AG08395 (cell line): Measurements from ENCODE around the gene SORL1-AS1.

Experiments
- DNase-seq: peaks from one replicate; pipeline ENCODE4 v3.0.0; 2012; ENCODE audit warnings: mixed read lengths, low spot score

The SORL1-AS1 gene

DNA sequence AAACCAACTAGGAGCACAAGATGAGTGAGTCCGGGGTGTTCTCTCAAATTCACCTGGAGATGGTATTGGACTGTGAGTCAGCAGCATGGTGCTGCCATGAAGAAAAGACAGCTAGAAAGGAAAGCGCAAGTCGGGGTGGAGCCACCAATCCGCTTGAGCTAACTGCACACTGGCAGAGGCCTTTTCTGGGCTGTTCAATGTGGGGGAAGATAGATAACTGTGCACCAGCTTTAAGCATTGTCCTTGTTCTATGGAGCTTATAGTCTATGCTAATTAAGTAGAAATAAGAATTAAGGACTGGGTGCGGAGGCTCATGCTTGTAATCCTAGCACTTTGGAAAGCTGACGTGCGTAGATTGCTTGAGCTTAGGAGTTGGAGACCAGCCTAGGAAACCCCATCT is 21.9 kb upstream of the SORL1-AS1 start:
- no peak for DNase-seq

- peak; percentile 35 for DNase-seq
Measured at GRCh38 chr11:121473064-121473777, 20.5 kb upstream of the SORL1-AS1 start.

GRCh38 chr11:121472312-121472711 is 19.5 kb upstream of the SORL1-AS1 start:
- no peak for DNase-seq

DNA sequence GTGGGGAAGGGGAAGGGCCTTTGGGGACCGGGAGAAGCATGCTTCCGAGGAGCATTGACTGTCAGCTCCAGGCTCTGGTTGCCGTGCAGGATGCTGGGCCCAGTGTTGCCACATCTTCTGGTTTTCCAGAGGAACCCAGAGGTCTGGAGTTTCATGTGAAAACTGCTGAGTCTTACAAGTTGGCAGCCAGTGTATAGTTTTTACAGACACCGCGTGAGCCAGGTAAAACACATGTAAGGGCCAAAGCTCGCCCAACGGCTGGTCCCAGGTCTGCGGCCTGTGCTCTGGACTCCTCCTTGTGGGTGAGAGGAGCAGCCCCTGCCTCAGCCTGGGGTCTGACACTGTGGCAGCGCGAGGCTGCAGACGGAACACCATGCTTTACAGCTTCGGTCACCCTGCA is 18.4 kb upstream of the SORL1-AS1 start:
- DNase-seq = no peak

GRCh38 chr11:121469910-121470309 is 17.1 kb upstream of the SORL1-AS1 start:
- DNase-seq = no peak

- DNase-seq = no peak
Measured at GRCh38 chr11:121467965-121468364, 15.2 kb upstream of the SORL1-AS1 start.

DNA sequence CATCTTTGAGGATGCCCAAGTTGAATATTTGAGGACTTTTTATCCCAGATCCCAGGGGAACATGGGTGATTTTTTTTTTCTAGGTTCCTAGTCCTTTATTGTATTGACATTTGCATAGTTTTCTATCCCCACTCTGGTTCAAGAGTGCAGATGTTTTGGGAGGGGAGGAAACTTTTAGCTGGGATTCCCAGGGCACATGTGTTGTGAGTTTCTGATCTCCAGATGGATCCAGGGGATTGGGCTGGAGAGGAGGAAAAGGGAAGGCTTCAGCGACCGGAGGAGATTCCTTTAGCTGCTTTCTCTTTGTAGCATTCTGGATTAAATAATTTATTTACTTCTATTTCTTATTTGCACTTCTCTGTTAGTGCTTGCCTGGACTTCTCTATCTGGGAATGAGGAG is 14.7 kb upstream of the SORL1-AS1 start:
- DNase-seq = no peak

- DNase-seq = peak; percentile 97
Measured at GRCh38 chr11:121466063-121466794, 13.5 kb upstream of the SORL1-AS1 start.

DNA sequence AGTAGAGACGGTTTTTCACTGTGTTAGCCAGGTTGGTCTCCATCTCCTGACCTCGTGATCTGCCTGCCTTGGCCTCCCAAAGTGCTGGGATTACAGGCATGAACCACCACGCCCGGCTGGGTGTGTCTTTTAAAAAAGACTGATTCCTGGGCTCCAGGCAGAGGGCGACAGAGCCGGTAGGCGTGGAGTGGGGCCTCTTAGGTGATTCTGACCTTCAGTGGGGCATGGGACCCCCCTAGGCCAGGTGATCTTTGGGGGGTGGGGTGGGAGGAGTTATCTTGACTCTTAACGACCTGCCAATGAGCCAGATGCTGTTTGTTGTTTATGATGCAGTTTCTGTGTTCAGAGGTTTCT is 12.9 kb upstream of the SORL1-AS1 start:
- DNase-seq = no peak

- DNase-seq = peak; percentile 93
Measured at GRCh38 chr11:121464352-121464946, 11.7 kb upstream of the SORL1-AS1 start.

- DNase-seq = no peak
Measured at GRCh38 chr11:121463689-121464335, 11.0 kb upstream of the SORL1-AS1 start.

DNA sequence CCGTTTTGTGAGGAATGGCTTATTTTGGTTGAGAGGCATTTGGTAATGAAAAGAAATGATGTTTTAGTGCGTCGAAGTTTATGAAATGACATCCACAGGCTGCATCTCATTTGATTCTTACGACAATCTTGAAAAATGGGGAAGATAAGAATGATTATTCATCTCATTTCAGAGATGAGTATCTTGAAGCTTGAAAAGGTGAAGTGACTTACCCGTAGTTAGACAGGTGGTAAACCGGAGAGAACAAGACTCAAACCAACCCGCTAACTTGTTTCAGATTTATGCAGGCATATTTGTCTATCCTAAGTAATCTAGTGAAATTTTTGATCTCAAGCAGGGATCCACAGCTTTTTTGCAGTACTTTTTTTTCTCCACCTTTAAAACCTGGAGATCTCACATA is 9.1 kb upstream of the SORL1-AS1 start:
- DNase-seq = no peak

GRCh38 chr11:121460941-121461514 is 8.3 kb upstream of the SORL1-AS1 start:
- DNase-seq = no peak

GRCh38 chr11:121459413-121460017 is 6.7 kb upstream of the SORL1-AS1 start:
- no peak for DNase-seq

GRCh38 chr11:121458551-121458950 is 5.8 kb upstream of the SORL1-AS1 start:
- DNase-seq = no peak

DNA sequence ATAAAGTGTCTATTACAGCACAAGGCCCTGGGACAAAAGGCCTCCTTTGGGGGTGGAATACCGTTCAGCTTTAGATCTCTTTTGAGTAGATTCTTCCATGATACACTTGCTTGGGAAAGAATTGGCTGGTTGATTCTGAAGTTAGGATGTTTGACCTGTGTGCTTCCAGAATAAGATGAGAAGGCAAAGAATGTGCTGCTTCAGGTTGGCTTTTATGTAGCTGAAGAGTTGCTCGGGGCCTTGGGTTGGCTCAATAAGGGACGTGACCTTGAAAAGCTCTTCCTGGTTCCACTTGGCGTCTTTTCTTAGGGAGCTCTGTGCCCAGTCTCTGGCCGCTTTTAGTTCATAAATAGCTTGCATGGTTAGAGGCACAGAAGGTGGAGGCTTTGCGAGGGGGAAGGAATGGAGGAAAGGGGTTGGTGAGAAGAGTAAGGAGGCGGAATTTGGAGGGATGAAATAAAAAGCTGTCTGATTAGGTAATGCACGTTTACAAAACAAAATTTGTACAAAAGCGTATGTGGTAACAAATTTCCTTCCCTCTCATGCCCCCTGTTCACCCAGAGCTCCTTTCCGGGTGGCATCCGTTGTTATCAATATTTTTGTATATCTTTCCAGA is 4.2 kb upstream of the SORL1-AS1 start:
- DNase-seq = no peak

GRCh38 chr11:121456151-121456550 is 3.4 kb upstream of the SORL1-AS1 start:
- no peak for DNase-seq

GRCh38 chr11:121455115-121455514 is 2.3 kb upstream of the SORL1-AS1 start:
- no peak for DNase-seq

DNA sequence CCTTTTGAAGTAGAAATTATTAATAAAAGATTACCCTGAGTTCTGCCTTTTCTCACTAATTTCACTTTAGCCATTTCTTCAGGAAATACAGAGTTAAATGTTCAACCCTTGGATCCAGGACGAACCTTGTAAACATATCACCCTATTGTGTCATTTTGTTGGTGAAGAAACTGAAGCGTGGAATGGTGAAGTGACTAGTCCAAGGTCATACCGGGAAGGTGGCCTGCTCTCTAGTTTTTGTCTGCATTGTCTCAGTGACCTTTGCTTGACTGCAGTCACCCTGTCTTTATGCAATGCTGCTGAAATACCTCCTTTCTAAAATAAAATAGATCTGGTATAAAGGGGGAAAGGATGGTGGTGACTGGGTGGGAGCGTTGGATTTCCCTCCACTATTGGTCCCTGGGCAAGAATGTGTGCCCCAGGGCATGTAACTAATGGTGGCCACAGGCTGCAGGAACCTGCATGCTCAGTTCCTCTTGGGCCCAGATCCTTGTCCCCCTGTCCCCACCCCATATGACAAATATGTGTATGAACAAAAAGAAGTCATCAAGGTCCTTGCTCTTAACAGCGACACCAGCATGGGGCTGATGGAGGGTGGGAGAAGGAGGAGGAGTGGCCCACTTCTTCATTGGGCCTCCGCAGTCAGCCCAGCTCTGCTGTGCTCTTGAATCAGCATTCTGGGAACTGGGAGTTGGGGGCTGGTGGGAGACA is 977 bp upstream of the SORL1-AS1 start:
- no peak for DNase-seq

DNA sequence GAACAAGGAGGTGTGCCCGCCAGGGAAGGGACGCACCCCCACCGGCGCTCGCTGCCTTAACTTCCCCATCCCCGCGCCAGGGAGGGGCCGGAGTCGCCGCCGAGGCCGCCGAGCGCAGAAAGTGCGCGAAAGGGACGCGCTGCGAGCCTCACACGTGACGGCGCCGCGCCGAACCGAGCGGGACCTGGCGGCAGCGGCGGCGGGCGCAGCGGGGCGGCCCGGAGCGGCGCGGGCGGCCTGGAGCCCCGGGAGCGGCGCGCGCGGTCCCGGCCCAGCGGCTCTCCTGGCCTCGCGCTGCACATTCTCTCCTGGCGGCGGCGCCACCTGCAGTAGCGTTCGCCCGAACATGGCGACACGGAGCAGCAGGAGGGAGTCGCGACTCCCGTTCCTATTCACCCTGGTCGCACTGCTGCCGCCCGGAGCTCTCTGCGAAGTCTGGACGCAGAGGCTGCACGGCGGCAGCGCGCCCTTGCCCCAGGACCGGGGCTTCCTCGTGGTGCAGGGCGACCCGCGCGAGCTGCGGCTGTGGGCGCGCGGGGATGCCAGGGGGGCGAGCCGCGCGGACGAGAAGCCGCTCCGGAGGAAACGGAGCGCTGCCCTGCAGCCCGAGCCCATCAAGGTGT is 670 bp downstream of the SORL1-AS1 start, which contains the start of gene SORL1:
SORL1 (plus strand) TSS at position 329 of the 623 bp plus-strand sequence; CDS start at position 347, 18 bp downstream.
- DNase-seq = peak; percentile 68
